Neural progenitor cell (in vitro differentiated cells): ENCODE data around the gene TSPAN4. TPM values are rescaled to one million over a fixed set of nuclear protein-coding genes. Genes with fewer than 3 reads are reported as not detected.
A peak's percentile ranks its signal among the peaks of the same experiment; 100 is the strongest.

ENCODE experiments used
- DNase-seq: peaks from one replicate; pipeline ENCODE4 v3.0.0-alpha.2; 2016; ENCODE audit warnings: low spot score
- H2AFZ ChIP-seq: fragments of 200-600 bp; sonication (generic); replicated peaks from 2 replicates; pipeline ENCODE4 v1.6.1; 2016; ENCODE audit warnings: antibody characterized with exemption
- H3F3A ChIP-seq: fragments of 200-600 bp; sonication (generic); 2 replicates; pipeline ENCODE4 v1.6.1; 2016; ENCODE audit warnings: antibody characterized with exemption, low read depth
- H3K27ac ChIP-seq: fragments of 200-600 bp; sonication (generic); 2 replicates; pipeline ENCODE4 v1.5.1; 2016; ENCODE audit warnings: mild to moderate bottlenecking
- H3K27me3 ChIP-seq: fragments of 200-600 bp; sonication (generic); 2 replicates; pipeline ENCODE4 v1.6.1; 2016; ENCODE audit warnings: mild to moderate bottlenecking, moderate library complexity
- H3K36me3 ChIP-seq: fragments of 200-600 bp; sonication (generic); 2 replicates; pipeline ENCODE4 v1.5.1; 2016
- H3K4me1 ChIP-seq: fragments of 200-600 bp; sonication (generic); 2 replicates; pipeline ENCODE4 v1.6.1; 2016; ENCODE audit warnings: mixed run types
- H3K4me2 ChIP-seq: fragments of 200-600 bp; sonication (generic); 2 replicates; pipeline ENCODE4 v1.6.1; 2016
- H3K4me3 ChIP-seq: fragments of 200-600 bp; sonication (generic); 2 replicates; pipeline ENCODE4 v1.5.1; 2016
- H3K79me2 ChIP-seq: fragments of 200-600 bp; sonication (generic); 2 replicates; pipeline ENCODE4 v1.6.1; 2016; ENCODE audit warnings: low read depth
- H3K9ac ChIP-seq: fragments of 200-600 bp; sonication (generic); 2 replicates; pipeline ENCODE4 v1.6.1; 2016
- H3K9me3 ChIP-seq: fragments of 200-600 bp; sonication (generic); 2 replicates; pipeline ENCODE4 v1.5.1; 2016; ENCODE audit warnings: low read depth
- H4K20me1 ChIP-seq: fragments of 200-600 bp; sonication (generic); 2 replicates; pipeline ENCODE4 v1.6.1; 2016; ENCODE audit warnings: low read depth
- H3K27ac Mint-ChIP-seq: 3 replicates; pipeline ENCODE4 v1.8.0; 2021; ENCODE audit warnings: mixed read lengths
- H3K27me3 Mint-ChIP-seq: 2 replicates; pipeline ENCODE4 v1.8.0; 2022; ENCODE audit warnings: low read depth, mild to moderate bottlenecking, inconsistent platforms, moderate library complexity, mixed read lengths; ENCODE audit not compliant: insufficient read depth
- H3K36me3 Mint-ChIP-seq: 3 replicates; pipeline ENCODE4 v1.8.0; 2021; ENCODE audit warnings: mixed read lengths
- H3K4me1 Mint-ChIP-seq: 3 replicates; pipeline ENCODE4 v1.8.0; 2021; ENCODE audit warnings: mixed read lengths
- H3K4me3 Mint-ChIP-seq: 3 replicates; pipeline ENCODE4 v1.8.0; 2021; ENCODE audit warnings: mild to moderate bottlenecking, moderate library complexity, mixed read lengths
- H3K9me3 Mint-ChIP-seq: 3 replicates; pipeline ENCODE4 v1.8.0; 2020; ENCODE audit warnings: mixed read lengths
- CTCF ChIP-seq: fragments of 200-600 bp; sonication (generic); IDR thresholded peaks from 2 replicates; pipeline ENCODE4 v1.5.1; 2017; ENCODE audit warnings: antibody characterized with exemption, mild to moderate bottlenecking
- EZH2 ChIP-seq: fragments of 200-600 bp; sonication (generic); IDR thresholded peaks from 2 replicates; pipeline ENCODE4 v1.6.1; 2017; ENCODE audit warnings: antibody characterized with exemption, mild to moderate bottlenecking, moderate library complexity
- EZH2phosphoT487 ChIP-seq: fragments of 200-600 bp; sonication (generic); IDR thresholded peaks from 2 replicates; pipeline ENCODE4 v1.6.1; 2017; ENCODE audit warnings: antibody characterized with exemption
- total RNA-seq: library from RNA; depleted of rRNA; stranded (reverse); fragments of >200 nt; gene quantifications from 2 replicates; pipeline ENCODE4 v1.2.3, GENCODE V29; 2015; ENCODE audit warnings: low replicate concordance

TSPAN4 gene
- total RNA-seq, 1 donor from 2014 or later: 19.6 TPM

- Histone ChIP-seq H3K79me2 (no peaks in the 10 kb centered on the region), H3K9me3 (no peaks in the 10 kb centered on the region), H3K9ac (no peak overlapping the region), H3K4me3 (no peak overlapping the region), H3K27me3 (no peaks in the 10 kb centered on the region), H2AFZ (no peak overlapping the region), H3K27ac (no peak overlapping the region), H3K4me1 (peaks cover 13% of the 10 kb centered on the region), H3K36me3 (no peaks in the 10 kb centered on the region), H3K4me2 (no peak overlapping the region), H4K20me1 (peaks cover 23% of the 10 kb centered on the region), H3F3A (peaks cover 5% of the 10 kb centered on the region)
- Mint-ChIP-seq H3K4me1 (peaks cover 2% of the 10 kb centered on the region), H3K4me3 (no peak overlapping the region), H3K9me3 (no peaks in the 10 kb centered on the region), H3K27ac (no peak overlapping the region), H3K27me3 (peaks cover 9% of the 10 kb centered on the region), H3K36me3 (no peaks in the 10 kb centered on the region)
- TF ChIP-seq CTCF (peak; percentile 12), EZH2phosphoT487 (no peak), EZH2 (no peak)
- DNase-seq: peak; percentile 38
Measured at GRCh38 chr11:894575-895201, 52.0 kb downstream of the TSPAN4 start.

DNA sequence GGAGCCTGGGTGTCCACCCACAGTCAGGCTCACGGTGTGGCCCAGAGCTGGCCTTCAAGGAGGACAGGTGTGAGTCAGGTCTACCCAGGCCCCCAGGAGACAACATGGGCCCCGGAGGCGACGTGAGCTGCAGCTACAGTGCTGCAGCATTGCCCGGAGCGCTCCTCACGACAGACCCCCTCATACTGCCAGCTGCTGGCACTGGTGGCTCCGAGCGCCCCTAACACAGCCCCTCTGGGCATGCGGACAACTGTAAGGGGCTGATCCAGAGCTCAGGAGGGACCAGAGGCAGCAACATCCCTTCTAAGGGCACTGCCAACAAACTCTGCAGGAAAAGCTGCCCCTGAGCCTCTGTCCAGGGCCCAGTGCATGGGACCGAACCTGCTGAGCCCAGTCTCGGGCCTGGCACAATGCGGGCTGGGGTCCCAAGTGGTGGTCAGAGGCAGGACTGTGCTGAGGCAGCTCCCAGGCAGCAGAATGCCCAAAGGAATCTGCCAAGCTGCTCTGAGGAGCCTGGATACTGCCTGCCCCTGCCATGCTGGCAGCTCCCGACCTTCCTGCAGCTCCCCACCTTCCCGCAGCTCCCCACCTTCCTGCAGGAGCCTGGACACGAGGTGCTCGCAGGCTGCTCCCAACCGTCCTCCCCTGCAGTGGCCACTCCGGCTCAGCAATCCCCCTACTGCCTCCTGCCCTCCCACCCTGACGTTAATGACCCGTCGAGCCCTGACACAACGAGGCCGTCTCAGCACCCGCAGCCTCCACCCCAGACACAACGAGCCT lies 52.9 kb downstream of the TSPAN4 start:
- Histone ChIP-seq H3K9me3 (no peaks in the 10 kb centered on the region), H3K4me3 (no peak overlapping the region), H3K9ac (no peak overlapping the region), H2AFZ (no peak overlapping the region), H3K4me2 (no peak overlapping the region), H3K27me3 (no peaks in the 10 kb centered on the region), H3K27ac (no peak overlapping the region), H3F3A (peaks cover 5% of the 10 kb centered on the region), H3K36me3 (no peaks in the 10 kb centered on the region), H3K79me2 (no peaks in the 10 kb centered on the region), H3K4me1 (peaks cover 11% of the 10 kb centered on the region), H4K20me1 (peaks cover 15% of the 10 kb centered on the region)
- DNase-seq: no peak
- H3K27ac Mint-ChIP-seq: no peak overlapping the region
- H3K36me3 Mint-ChIP-seq: no peaks in the 10 kb centered on the region
- no peak overlapping the region for H3K4me3 Mint-ChIP-seq
- no peak for TF ChIP-seq EZH2
- no peak for TF ChIP-seq CTCF
- no peak for TF ChIP-seq EZH2phosphoT487
- no peaks in the 10 kb centered on the region for H3K9me3 Mint-ChIP-seq
- peaks cover 2% of the 10 kb centered on the region for H3K4me1 Mint-ChIP-seq
- H3K27me3 Mint-ChIP-seq: peaks cover 9% of the 10 kb centered on the region

GRCh38 chr11:897253-898142 lies 54.8 kb downstream of the TSPAN4 start:
- Histone ChIP-seq H3F3A (peaks cover 5% of the 10 kb centered on the region), H4K20me1 (peaks cover 5% of the 10 kb centered on the region), H3K36me3 (no peaks in the 10 kb centered on the region), H3K4me1 (no peaks in the 10 kb centered on the region), H3K27ac (peak overlapping the region; percentile 29), H3K27me3 (no peaks in the 10 kb centered on the region), H3K9ac (peak overlapping the region; percentile 27), H2AFZ (no peak overlapping the region), H3K79me2 (no peaks in the 10 kb centered on the region), H3K4me3 (no peak overlapping the region), H3K4me2 (no peak overlapping the region), H3K9me3 (no peaks in the 10 kb centered on the region)
- DNase-seq: no peak
- Mint-ChIP-seq H3K9me3 (no peaks in the 10 kb centered on the region), H3K4me3 (no peak overlapping the region), H3K27me3 (peaks cover 3% of the 10 kb centered on the region), H3K27ac (no peak overlapping the region), H3K36me3 (peaks cover 4% of the 10 kb centered on the region), H3K4me1 (peaks cover 2% of the 10 kb centered on the region)
- TF ChIP-seq EZH2 (no peak), CTCF (no peak), EZH2phosphoT487 (no peak)
